Activated T-helper 1 cell treated with anti-CD3 and anti-CD28 coated beads, Interleukin-12 subunit alpha, Interleukin-12 subunit beta, Interleukin-2, Interleukin-4 antibody, amounts not matched to agents 30 ng/mL and 10 ng/mL and 1 ng/mL, durations not matched to agents 14 hours and 24 hours and 36 hours (primary cell): ENCODE data around the gene FAM124A. TPM values are rescaled to one million over a fixed set of nuclear protein-coding genes. Genes with fewer than 3 reads are reported as not detected.

ENCODE experiments used
- DNase-seq: peaks from one replicate; pipeline ENCODE4 v3.0.0; 2021; ENCODE audit warnings: low spot score
- H3K27ac Mint-ChIP-seq: one replicate; pipeline ENCODE4 v1.8.0; 2021; ENCODE audit warnings: mild to moderate bottlenecking, mixed read lengths
- H3K27me3 Mint-ChIP-seq: one replicate; pipeline ENCODE4 v1.8.0; 2022; ENCODE audit warnings: mild to moderate bottlenecking, moderate library complexity, mixed read lengths; ENCODE audit not compliant: insufficient read depth
- H3K36me3 Mint-ChIP-seq: one replicate; pipeline ENCODE4 v1.8.0; 2021; ENCODE audit warnings: low read depth, mixed read lengths
- H3K4me1 Mint-ChIP-seq: one replicate; pipeline ENCODE4 v1.8.0; 2021; ENCODE audit warnings: low read depth, mixed read lengths
- H3K4me3 Mint-ChIP-seq: one replicate; pipeline ENCODE4 v1.8.0; 2021; ENCODE audit warnings: mild to moderate bottlenecking, moderate library complexity, mixed read lengths
- H3K9me3 Mint-ChIP-seq: one replicate; pipeline ENCODE4 v1.8.0; 2021; ENCODE audit warnings: mixed read lengths
- intact Hi-C: fragments of 100-400 bp; cut with micrococcal nuclease; formaldehyde crosslinking; loops from one replicate; pipeline ENCODE4 v1.15.1; 2024
- total RNA-seq: library from RNA; stranded (reverse); gene quantifications from 2 replicates; pipeline ENCODE4 v1.2.3, GENCODE V29; 2022

Gene FAM124A
- total RNA-seq, 1 donor from 2014 or later = 0.67 TPM

- H3K36me3 Mint-ChIP-seq = no peaks in the 10 kb centered on the region
- H3K27me3 Mint-ChIP-seq = no peaks in the 10 kb centered on the region
- H3K4me1 Mint-ChIP-seq = no peaks in the 10 kb centered on the region
- intact Hi-C loops = no loop called here
- no peak overlapping the region for H3K4me3 Mint-ChIP-seq
- no peak overlapping the region for H3K27ac Mint-ChIP-seq
- H3K9me3 Mint-ChIP-seq = no peaks in the 10 kb centered on the region
- no peak for DNase-seq
Measured at GRCh38 chr13:51249770-51250741, 27.9 kb downstream of the FAM124A start.

GRCh38 chr13:51251480-51251879, 29.3 kb downstream of the FAM124A start:
- H3K27me3 Mint-ChIP-seq = no peaks in the 10 kb centered on the region
- no peak overlapping the region for H3K27ac Mint-ChIP-seq
- no peaks in the 10 kb centered on the region for H3K4me1 Mint-ChIP-seq
- H3K4me3 Mint-ChIP-seq = no peak overlapping the region
- no peaks in the 10 kb centered on the region for H3K9me3 Mint-ChIP-seq
- no peak for DNase-seq
- intact Hi-C loops = no loop called here
- no peaks in the 10 kb centered on the region for H3K36me3 Mint-ChIP-seq

GRCh38 chr13:51252954-51253532, 30.8 kb downstream of the FAM124A start:
- Mint-ChIP-seq H3K27ac (no peak overlapping the region), H3K36me3 (no peaks in the 10 kb centered on the region), H3K9me3 (no peaks in the 10 kb centered on the region), H3K4me1 (no peaks in the 10 kb centered on the region), H3K4me3 (no peak overlapping the region), H3K27me3 (no peaks in the 10 kb centered on the region)
- DNase-seq = no peak
- intact Hi-C loops = no loop called here

GRCh38 chr13:51255556-51255955, 33.4 kb downstream of the FAM124A start:
- Mint-ChIP-seq H3K36me3 (no peaks in the 10 kb centered on the region), H3K9me3 (no peaks in the 10 kb centered on the region), H3K4me1 (no peaks in the 10 kb centered on the region), H3K4me3 (no peak overlapping the region), H3K27me3 (no peaks in the 10 kb centered on the region), H3K27ac (no peak overlapping the region)
- intact Hi-C loops = no loop called here
- DNase-seq = no peak

- H3K36me3 Mint-ChIP-seq = no peaks in the 10 kb centered on the region
- no peak for DNase-seq
- H3K9me3 Mint-ChIP-seq = no peaks in the 10 kb centered on the region
- no peak overlapping the region for H3K4me3 Mint-ChIP-seq
- no peaks in the 10 kb centered on the region for H3K4me1 Mint-ChIP-seq
- H3K27ac Mint-ChIP-seq = no peak overlapping the region
- H3K27me3 Mint-ChIP-seq = no peaks in the 10 kb centered on the region
- intact Hi-C loops = no loop called here
Measured at GRCh38 chr13:51257187-51257586, 35.0 kb downstream of the FAM124A start.

GRCh38 chr13:51258612-51259548, 36.7 kb downstream of the FAM124A start:
- H3K27me3 Mint-ChIP-seq = no peaks in the 10 kb centered on the region
- intact Hi-C loops = no loop called here
- H3K27ac Mint-ChIP-seq = no peak overlapping the region
- H3K4me1 Mint-ChIP-seq = no peaks in the 10 kb centered on the region
- H3K36me3 Mint-ChIP-seq = no peaks in the 10 kb centered on the region
- H3K4me3 Mint-ChIP-seq = no peak overlapping the region
- no peaks in the 10 kb centered on the region for H3K9me3 Mint-ChIP-seq
- DNase-seq = no peak

- no peak overlapping the region for H3K4me3 Mint-ChIP-seq
- H3K27me3 Mint-ChIP-seq = no peaks in the 10 kb centered on the region
- no peaks in the 10 kb centered on the region for H3K9me3 Mint-ChIP-seq
- no peak for DNase-seq
- no peaks in the 10 kb centered on the region for H3K36me3 Mint-ChIP-seq
- intact Hi-C loops = no loop called here
- H3K4me1 Mint-ChIP-seq = no peaks in the 10 kb centered on the region
- no peak overlapping the region for H3K27ac Mint-ChIP-seq
Measured at GRCh38 chr13:51260154-51260553, 38.0 kb downstream of the FAM124A start.

GRCh38 chr13:51261610-51262249, 39.5 kb downstream of the FAM124A start:
- Mint-ChIP-seq H3K4me1 (no peaks in the 10 kb centered on the region), H3K4me3 (no peak overlapping the region), H3K27ac (no peak overlapping the region), H3K9me3 (no peaks in the 10 kb centered on the region), H3K27me3 (no peaks in the 10 kb centered on the region), H3K36me3 (no peaks in the 10 kb centered on the region)
- intact Hi-C loops = no loop called here
- DNase-seq = no peak

GRCh38 chr13:51262501-51263211, 40.5 kb downstream of the FAM124A start:
- intact Hi-C loops = loop anchor here (1.0 kb wide), 1 partner anchor 535 kb away; no protein-coding TSS in a partner anchor
- H3K4me3 Mint-ChIP-seq = no peak overlapping the region

GRCh38 chr13:51266642-51267041, 44.4 kb downstream of the FAM124A start:
- Mint-ChIP-seq H3K9me3 (no peaks in the 10 kb centered on the region), H3K27ac (no peak overlapping the region), H3K4me3 (no peak overlapping the region), H3K4me1 (no peaks in the 10 kb centered on the region), H3K27me3 (no peaks in the 10 kb centered on the region), H3K36me3 (no peaks in the 10 kb centered on the region)
- no peak for DNase-seq
- intact Hi-C loops = no loop called here

More at GRCh38 chr13:51262501-51263211, 40.5 kb downstream of the FAM124A start:
- DNase-seq = no peak
- Mint-ChIP-seq H3K27ac (no peak overlapping the region), H3K36me3 (no peaks in the 10 kb centered on the region), H3K9me3 (no peaks in the 10 kb centered on the region), H3K27me3 (no peaks in the 10 kb centered on the region), H3K4me1 (no peaks in the 10 kb centered on the region)

GRCh38 chr13:51267622-51268021, 45.4 kb downstream of the FAM124A start:
- H3K27ac Mint-ChIP-seq = no peak overlapping the region
- no peaks in the 10 kb centered on the region for H3K4me1 Mint-ChIP-seq
- H3K36me3 Mint-ChIP-seq = no peaks in the 10 kb centered on the region
- H3K4me3 Mint-ChIP-seq = no peak overlapping the region
- no peaks in the 10 kb centered on the region for H3K9me3 Mint-ChIP-seq
- H3K27me3 Mint-ChIP-seq = no peaks in the 10 kb centered on the region
- intact Hi-C loops = no loop called here
- no peak for DNase-seq

GRCh38 chr13:51269039-51269438, 46.8 kb downstream of the FAM124A start:
- Mint-ChIP-seq H3K27ac (no peak overlapping the region), H3K9me3 (no peaks in the 10 kb centered on the region), H3K36me3 (no peaks in the 10 kb centered on the region), H3K4me1 (no peaks in the 10 kb centered on the region), H3K27me3 (peaks cover 2% of the 10 kb centered on the region), H3K4me3 (no peak overlapping the region)
- intact Hi-C loops = no loop called here
- no peak for DNase-seq
